IPS-18a (cell line): ENCODE data around the gene ZNF430.
"Not testable (repeated sequence)": the region's sequence is repeated elsewhere in the genome, so short reads cannot be mapped to it uniquely, and the experiment has no call there.

Experiments used
- H3K27ac ChIP-seq: one replicate; pipeline ENCODE4 v1.5.1; 2013; ENCODE audit warnings: low read length
- H3K27me3 ChIP-seq: one replicate; pipeline ENCODE4 v1.6.1; 2013; ENCODE audit warnings: mild to moderate bottlenecking, low read length; ENCODE audit not compliant: control insufficient read depth, insufficient read depth
- H3K36me3 ChIP-seq: one replicate; pipeline ENCODE4 v1.6.1; 2013; ENCODE audit warnings: low read depth, low read length; ENCODE audit not compliant: control insufficient read depth
- H3K4me1 ChIP-seq: one replicate; pipeline ENCODE4 v1.6.1; 2013; ENCODE audit warnings: low read depth, low read length; ENCODE audit not compliant: control insufficient read depth
- H3K4me3 ChIP-seq: one replicate; pipeline ENCODE4 v1.5.1; 2013; ENCODE audit warnings: low read length
- H3K9ac ChIP-seq: one replicate; pipeline ENCODE4 v1.6.1; 2013; ENCODE audit warnings: mild to moderate bottlenecking, low read length, moderate library complexity
- H3K9me3 ChIP-seq: one replicate; pipeline ENCODE4 v1.6.1; 2013; ENCODE audit warnings: low read depth, low read length; ENCODE audit not compliant: control insufficient read depth

Gene ZNF430

DNA sequence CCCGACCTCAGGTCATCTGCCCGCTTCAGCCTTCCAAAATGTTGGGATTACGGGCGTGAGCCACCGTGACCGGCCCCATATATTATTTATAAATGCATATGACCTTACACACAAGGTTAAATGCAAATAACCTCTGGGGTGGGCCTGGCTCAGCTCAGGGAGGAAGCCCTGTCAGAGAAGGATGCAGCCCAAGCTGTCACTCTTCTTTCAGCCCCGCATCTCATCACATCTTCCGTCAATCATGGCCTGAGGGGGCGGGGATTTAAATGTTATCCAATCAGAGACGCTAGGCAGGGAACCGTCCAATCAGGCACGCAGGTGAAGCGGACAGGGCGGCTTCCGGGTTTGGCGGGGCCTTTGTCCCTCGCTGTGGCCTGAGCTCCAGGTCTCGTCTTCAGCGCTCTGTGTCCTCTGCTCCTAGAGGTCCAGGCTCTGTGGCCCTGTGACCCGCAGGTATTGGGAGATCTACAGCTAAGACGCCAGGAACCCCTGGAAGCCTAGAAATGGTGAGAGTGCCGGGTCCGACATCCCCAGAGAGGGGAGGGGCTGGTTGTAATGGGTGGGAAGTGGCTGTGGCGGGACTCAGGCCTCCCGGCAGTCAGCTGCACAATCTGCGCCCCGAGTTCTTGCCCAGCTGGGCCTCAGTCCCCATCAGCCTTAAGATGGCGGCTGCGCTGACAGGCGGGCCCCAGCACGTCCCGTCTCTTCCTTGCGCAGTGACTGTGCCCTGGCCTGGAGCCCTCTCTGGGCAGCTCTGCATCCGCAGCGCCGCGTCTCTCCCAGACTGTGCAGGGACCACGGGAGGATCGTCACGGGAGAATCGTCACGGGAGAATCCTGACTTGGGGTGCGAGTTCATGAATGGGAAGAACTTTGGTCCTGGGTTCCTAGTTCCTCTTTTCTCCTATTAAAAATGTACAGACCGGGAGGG, at the start of gene ZNF430:
Gene ZNF430, plus strand, starts transcription at position 360 of the 930 bp plus-strand sequence. Its CDS starts 144 bp downstream, at position 504.
- Histone ChIP-seq H3K27me3 (no peaks in the 10 kb centered on the region), H3K4me3 (peak within 1 kb of the TSS; percentile 94), H3K9me3 (no peaks in the 10 kb centered on the region), H3K36me3 (peaks cover 15% of the 10 kb centered on the region), H3K27ac (peak within 1 kb of the TSS; percentile 76), H3K4me1 (no peaks in the 10 kb centered on the region), H3K9ac (peak within 1 kb of the TSS; percentile 87)

DNA sequence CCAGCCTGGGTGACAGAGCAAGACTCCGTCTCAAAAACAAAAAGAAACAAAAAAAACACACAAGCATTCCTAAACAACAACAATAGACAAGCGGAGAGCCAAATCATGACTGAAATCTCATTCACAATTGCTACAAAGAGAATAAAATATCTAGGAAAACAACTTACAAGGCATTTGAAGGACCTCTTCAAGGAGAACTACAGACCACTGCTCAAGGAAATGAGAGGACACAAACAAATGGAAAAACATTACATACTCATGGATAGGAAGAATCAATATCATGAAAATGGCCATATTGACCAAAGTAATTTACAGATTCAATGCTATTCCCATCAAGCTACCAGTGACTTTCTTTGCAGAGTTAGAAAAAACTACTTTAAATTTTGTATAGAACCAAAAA, 27.7 kb upstream of the ZNF430 start:
- not testable (repeated sequence) for H3K9ac ChIP-seq, H3K4me3 ChIP-seq, H3K27me3 ChIP-seq, H3K4me1 ChIP-seq, H3K36me3 ChIP-seq, H3K27ac ChIP-seq
- peaks cover 26% of the 10 kb centered on the region for H3K9me3 ChIP-seq

DNA sequence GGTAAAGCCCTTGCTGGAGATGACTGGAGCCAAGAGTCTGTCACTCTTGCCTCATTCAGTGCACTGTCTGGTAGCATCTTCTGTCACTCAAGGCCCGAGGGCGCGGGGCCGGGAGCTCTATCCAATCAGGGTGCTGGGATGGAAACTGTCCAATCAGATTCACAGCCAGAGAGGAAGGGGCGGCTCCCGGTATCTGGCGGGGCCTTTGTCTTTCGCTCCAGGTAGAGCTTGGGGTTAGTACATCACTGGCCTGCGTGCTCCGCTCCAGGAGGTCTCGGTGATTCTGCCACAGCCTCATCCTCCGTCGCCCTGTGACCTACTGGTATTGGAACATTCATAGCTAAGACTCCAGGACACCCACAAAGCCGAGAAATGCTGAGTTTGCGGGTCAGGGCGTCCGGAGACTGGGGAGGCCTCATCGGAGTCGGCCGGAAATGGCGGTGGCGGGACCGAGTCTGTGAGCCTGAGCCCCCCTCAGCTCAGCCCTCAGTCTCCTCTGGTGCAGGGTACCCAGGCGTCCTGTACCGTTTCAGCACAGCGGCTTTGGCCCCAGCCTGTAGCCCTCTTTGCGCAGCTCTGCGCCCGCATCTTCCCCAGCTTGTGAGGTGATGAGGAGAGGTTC, 20.6 kb upstream of the ZNF430 start:
- H3K4me3 ChIP-seq, result peak overlapping the region; percentile 76
- H3K36me3 ChIP-seq, result no peaks in the 10 kb centered on the region
- H3K9ac ChIP-seq, result peak overlapping the region; percentile 68
- no peak overlapping the region for H3K27ac ChIP-seq
- peaks cover 13% of the 10 kb centered on the region for H3K9me3 ChIP-seq
- no peaks in the 10 kb centered on the region for H3K27me3 ChIP-seq
- no peaks in the 10 kb centered on the region for H3K4me1 ChIP-seq

DNA sequence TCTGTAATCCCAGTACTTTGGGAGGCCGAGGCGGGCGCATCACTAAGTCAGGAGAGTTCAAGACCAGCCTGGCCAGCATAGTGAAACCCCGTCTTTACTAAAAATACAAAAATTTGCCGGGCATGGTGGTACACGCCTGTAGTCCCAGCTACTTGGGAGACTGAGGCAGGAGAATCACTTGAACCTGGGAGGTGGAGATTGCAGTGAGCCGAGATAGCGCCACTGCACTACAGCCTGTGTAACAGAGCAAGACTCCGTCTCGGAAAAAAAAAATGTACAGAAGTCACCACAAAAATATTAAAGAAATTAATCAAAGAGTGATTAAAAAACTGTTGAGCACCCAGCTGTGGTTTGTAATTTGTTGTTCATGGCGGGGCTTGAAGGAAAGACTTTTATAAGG, 781 bp downstream of the ZNF430 start:
- H3K4me1 ChIP-seq, H3K9me3 ChIP-seq, H3K27ac ChIP-seq, H3K27me3 ChIP-seq: not testable (repeated sequence)
- Histone ChIP-seq H3K4me3 (peak overlapping the region; percentile 94), H3K9ac (peak overlapping the region; percentile 87), H3K36me3 (peaks cover 15% of the 10 kb centered on the region)

DNA sequence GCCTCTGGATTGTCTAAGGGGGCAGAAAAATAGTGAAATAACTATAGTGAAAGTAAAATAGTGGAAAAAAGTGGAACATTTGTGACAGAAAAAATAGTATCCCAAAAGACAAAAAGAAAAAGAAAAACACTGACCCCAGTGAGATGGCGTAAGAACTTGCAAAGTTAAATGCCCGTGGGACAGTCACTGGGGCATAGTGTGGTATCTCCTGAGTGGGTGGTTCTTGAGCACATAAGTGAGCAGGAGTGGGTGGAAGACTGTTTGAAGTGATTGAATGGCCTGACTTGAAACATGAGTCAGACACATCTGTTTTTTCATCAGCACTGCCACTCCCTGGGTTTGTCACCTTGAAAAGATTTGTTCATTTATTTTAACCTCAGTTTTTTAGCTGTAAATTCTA, 2.5 kb downstream of the ZNF430 start:
- no peaks in the 10 kb centered on the region for H3K9me3 ChIP-seq
- H3K27ac ChIP-seq, result no peak overlapping the region
- no peaks in the 10 kb centered on the region for H3K4me1 ChIP-seq
- H3K27me3 ChIP-seq, result no peaks in the 10 kb centered on the region
- H3K4me3 ChIP-seq, result no peak overlapping the region
- peaks cover 15% of the 10 kb centered on the region for H3K36me3 ChIP-seq
- no peak overlapping the region for H3K9ac ChIP-seq

DNA sequence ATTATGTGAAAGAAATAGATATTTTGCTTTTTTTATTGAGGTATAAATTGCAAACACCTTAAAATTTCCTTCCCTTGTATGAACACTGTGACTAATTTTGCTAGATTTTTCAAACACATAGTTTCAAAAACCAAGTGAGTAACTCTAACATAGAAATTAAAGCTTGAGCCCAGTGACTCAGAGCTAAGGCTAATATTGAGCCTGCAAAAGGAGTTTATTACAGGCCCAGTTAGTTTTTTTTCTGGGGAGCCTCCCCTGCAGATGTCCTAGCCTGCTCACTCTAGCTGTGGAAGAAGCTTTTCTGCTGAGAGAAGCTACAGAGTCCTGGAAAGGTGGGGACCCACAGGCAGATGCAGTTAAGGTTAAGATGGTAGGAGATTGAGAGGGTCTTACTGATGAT, 3.4 kb downstream of the ZNF430 start:
- peaks cover 15% of the 10 kb centered on the region for H3K36me3 ChIP-seq
- H3K4me3 ChIP-seq, result no peak overlapping the region
- no peaks in the 10 kb centered on the region for H3K9me3 ChIP-seq
- no peak overlapping the region for H3K9ac ChIP-seq
- H3K27ac ChIP-seq, result no peak overlapping the region
- no peaks in the 10 kb centered on the region for H3K4me1 ChIP-seq
- no peaks in the 10 kb centered on the region for H3K27me3 ChIP-seq

DNA sequence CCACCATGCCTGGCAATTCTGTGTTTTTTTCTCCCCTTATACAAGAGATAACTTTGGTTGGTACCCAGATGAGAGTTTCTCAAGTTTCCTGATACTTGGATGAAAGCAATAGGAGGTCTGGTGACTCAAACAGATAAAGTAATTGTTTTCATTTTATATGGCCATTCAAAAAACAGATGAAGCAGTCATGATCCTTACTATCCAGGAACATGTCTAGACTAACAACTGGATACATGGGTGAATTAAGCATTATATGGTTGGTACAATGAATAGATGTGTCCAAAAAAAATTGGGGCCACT, 8.5 kb downstream of the ZNF430 start:
- H3K36me3 ChIP-seq, result peaks cover 17% of the 10 kb centered on the region
- no peaks in the 10 kb centered on the region for H3K27me3 ChIP-seq
- H3K9ac ChIP-seq, result no peak overlapping the region
- no peaks in the 10 kb centered on the region for H3K9me3 ChIP-seq
- no peak overlapping the region for H3K4me3 ChIP-seq
- H3K4me1 ChIP-seq, result no peaks in the 10 kb centered on the region
- no peak overlapping the region for H3K27ac ChIP-seq

DNA sequence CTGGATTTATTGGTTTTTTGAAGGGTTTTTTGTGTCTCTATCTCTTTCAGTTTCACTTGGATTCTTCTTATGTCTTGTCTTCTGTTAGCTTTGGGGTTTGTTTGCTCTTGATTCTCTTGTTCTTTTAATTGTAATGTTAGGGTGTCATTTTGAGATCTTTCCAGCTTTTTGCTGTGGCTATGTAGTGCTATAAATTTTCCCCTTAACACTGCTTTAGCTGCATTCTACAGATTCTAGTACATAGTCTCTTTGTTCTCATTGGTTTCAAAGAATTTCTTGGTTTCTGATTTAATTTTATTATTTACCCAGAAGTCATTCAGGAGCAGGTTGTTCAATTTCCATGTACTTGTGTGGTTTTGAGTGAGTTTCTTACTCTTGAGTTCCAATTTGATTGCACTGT, 24.6 kb downstream of the ZNF430 start:
- H3K9me3 ChIP-seq, result peaks cover 11% of the 10 kb centered on the region
- H3K27ac ChIP-seq, result no peak overlapping the region
- H3K27me3 ChIP-seq, result no peaks in the 10 kb centered on the region
- peaks cover 5% of the 10 kb centered on the region for H3K36me3 ChIP-seq
- no peak overlapping the region for H3K9ac ChIP-seq
- no peaks in the 10 kb centered on the region for H3K4me1 ChIP-seq
- no peak overlapping the region for H3K4me3 ChIP-seq

DNA sequence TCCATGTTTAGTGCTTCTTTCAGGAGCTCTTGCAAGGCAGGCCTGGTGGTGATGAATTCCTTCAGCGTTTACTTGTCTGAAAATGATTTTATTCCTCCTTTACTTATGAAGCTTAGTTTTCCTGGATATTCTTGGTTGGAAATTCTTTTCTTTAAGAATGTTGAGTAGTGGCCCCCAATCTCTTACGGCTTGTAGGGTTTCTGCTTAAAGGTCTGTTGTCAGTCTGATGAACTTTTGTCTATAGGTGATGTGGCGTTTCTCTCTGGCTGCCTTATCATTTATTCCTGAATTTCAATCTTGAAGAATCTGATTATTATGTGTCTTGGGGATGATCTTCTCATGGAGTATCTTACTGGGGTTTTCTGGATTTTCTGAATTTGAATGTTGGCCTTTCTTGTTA, 26.0 kb downstream of the ZNF430 start:
- Histone ChIP-seq H3K9me3 (peaks cover 17% of the 10 kb centered on the region), H3K4me3 (no peak overlapping the region), H3K9ac (no peak overlapping the region), H3K4me1 (no peaks in the 10 kb centered on the region), H3K36me3 (peaks cover 2% of the 10 kb centered on the region), H3K27ac (no peak overlapping the region), H3K27me3 (no peaks in the 10 kb centered on the region)

DNA sequence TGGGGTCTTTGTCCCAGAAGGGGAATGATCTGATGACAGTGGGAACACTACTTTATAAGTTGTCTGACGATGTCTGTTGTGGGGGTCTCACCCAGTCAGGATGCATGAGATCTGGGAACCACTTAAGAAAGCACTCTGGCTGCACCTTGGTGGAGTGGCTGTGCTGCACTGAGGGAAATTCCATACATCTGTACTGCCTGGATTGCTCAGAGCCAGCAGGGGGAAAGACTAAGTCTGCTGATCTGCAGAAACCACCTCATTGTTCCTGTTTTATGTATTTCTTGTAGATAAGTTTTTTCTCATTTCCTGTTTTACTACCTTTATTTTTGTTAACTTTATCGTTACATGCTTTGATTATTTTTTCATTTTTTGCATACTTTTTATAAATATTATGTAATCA, 27.3 kb downstream of the ZNF430 start:
- H3K4me1 ChIP-seq, result no peaks in the 10 kb centered on the region
- no peaks in the 10 kb centered on the region for H3K27me3 ChIP-seq
- H3K4me3 ChIP-seq, result no peak overlapping the region
- H3K36me3 ChIP-seq, result peaks cover 2% of the 10 kb centered on the region
- no peak overlapping the region for H3K9ac ChIP-seq
- H3K9me3 ChIP-seq, result peaks cover 21% of the 10 kb centered on the region
- no peak overlapping the region for H3K27ac ChIP-seq

DNA sequence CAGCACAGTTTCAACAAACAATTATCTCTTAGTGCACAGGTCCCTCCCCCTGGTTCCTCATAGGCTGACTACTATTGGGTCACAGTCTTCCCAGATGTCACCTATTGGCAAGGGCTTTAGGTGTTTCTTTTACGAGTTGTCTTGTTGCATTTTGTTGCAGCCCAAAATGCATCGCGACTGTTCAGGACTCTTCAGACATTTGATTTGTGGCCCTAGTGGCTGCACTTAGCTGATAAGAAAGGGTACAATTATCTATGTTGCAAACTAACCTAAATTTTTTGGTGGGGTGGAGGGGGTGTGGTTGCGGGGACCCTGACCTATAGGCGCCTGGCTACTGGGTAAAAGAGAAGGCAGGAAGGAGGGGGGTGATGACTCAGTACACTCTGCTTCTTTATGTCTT, 32.4 kb downstream of the ZNF430 start:
- Histone ChIP-seq H3K27ac (no peak overlapping the region), H3K9ac (no peak overlapping the region), H3K4me1 (no peaks in the 10 kb centered on the region), H3K4me3 (no peak overlapping the region), H3K27me3 (no peaks in the 10 kb centered on the region), H3K36me3 (peaks cover 13% of the 10 kb centered on the region), H3K9me3 (peaks cover 29% of the 10 kb centered on the region)

DNA sequence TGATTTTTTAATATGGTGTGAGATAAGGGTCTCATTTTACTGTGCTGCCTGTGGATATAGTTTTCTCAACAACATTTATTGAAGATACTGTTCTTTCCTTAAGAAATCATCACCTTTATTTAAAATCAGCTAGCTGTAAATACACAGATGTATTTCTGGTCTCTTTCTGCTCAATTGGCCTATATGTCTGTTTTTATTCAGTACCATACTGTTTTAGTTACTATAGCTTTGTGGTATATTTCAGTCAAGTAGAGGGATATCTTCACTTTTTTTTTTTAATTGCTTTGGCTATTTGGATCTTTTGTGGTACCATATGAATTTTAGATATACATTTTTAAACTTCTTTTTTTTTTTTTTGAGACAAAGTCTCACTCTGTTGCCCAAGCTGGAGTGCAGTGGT, 44.9 kb downstream of the ZNF430 start:
- Histone ChIP-seq H3K9me3 (peaks cover 5% of the 10 kb centered on the region), H3K27ac (no peak overlapping the region), H3K36me3 (no peaks in the 10 kb centered on the region), H3K4me3 (no peak overlapping the region), H3K4me1 (no peaks in the 10 kb centered on the region), H3K27me3 (no peaks in the 10 kb centered on the region), H3K9ac (no peak overlapping the region)
